ENCODE data around the gene MYO1E.

MYO1E gene

GRCh38 chr15:59413577-59413976 is 40.9 kb upstream of the MYO1E start:
- Histone ChIP-seq H3K27ac (no peak overlapping the region), H3K4me3 (ENCODE audit: low read depth, low read length) (no peak overlapping the region), H3K9me3 (ENCODE audit: severe bottlenecking) (no peaks in the 10 kb centered on the region), H3K27me3 (ENCODE audit: insufficient read depth, low read depth, severe bottlenecking) (no peaks in the 10 kb centered on the region), H3K36me3 (no peaks in the 10 kb centered on the region)
- no peak for DNase-seq
- TF ChIP-seq, protein P1, sequence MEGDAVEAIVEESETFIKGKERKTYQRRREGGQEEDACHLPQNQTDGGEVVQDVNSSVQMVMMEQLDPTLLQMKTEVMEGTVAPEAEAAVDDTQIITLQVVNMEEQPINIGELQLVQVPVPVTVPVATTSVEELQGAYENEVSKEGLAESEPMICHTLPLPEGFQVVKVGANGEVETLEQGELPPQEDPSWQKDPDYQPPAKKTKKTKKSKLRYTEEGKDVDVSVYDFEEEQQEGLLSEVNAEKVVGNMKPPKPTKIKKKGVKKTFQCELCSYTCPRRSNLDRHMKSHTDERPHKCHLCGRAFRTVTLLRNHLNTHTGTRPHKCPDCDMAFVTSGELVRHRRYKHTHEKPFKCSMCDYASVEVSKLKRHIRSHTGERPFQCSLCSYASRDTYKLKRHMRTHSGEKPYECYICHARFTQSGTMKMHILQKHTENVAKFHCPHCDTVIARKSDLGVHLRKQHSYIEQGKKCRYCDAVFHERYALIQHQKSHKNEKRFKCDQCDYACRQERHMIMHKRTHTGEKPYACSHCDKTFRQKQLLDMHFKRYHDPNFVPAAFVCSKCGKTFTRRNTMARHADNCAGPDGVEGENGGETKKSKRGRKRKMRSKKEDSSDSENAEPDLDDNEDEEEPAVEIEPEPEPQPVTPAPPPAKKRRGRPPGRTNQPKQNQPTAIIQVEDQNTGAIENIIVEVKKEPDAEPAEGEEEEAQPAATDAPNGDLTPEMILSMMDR (IDR thresholded peaks at IDR 0.05; ENCODE audit: low read depth, low read length), result no peak

DNA sequence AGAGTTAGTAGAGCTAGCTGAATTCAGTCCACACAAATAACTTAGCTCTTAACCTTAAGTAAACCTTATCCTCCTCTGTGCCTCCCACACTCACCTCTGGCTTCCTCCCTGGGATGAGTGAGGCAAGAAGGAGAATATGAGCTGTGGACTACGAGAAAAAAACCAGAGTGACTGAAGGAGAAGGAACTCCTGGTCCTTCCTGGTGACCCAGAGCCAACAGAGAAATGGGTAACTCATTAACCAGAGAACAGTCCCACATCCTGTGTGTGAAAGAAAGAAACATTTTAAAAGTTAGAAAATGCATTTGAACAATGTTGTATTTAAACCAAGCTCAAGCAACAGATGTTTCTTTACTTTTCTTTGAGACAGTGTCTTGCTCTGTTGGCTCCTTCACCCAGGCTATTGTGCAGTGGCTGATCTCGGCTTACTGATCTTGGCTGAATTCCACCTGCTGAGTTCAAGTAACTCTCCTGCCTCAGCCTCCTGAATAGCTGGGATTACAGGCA is 37.8 kb upstream of the MYO1E start:
- TF ChIP-seq, protein P1 (IDR thresholded peaks at IDR 0.05; ENCODE audit: low read depth, low read length), result no peak
- H3K4me3 ChIP-seq (ENCODE audit: low read depth, low read length), result no peak overlapping the region
- no peak for DNase-seq
- no peak overlapping the region for H3K27ac ChIP-seq
- H3K36me3 ChIP-seq, result no peaks in the 10 kb centered on the region
- no peaks in the 10 kb centered on the region for H3K9me3 ChIP-seq (ENCODE audit: severe bottlenecking)
- no peaks in the 10 kb centered on the region for H3K27me3 ChIP-seq (ENCODE audit: insufficient read depth, low read depth, severe bottlenecking)

- Histone ChIP-seq H3K9me3 (ENCODE audit: severe bottlenecking) (no peaks in the 10 kb centered on the region), H3K27me3 (ENCODE audit: insufficient read depth, low read depth, severe bottlenecking) (no peaks in the 10 kb centered on the region), H3K4me3 (ENCODE audit: low read depth, low read length) (no peak overlapping the region), H3K27ac (no peak overlapping the region), H3K36me3 (no peaks in the 10 kb centered on the region)
- no peak for DNase-seq
- TF ChIP-seq, protein P1 (IDR thresholded peaks at IDR 0.05; ENCODE audit: low read depth, low read length), result no peak
Observed at GRCh38 chr15:59407946-59408345, 35.3 kb upstream of the MYO1E start.

- Histone ChIP-seq H3K36me3 (no peaks in the 10 kb centered on the region), H3K27ac (no peak overlapping the region), H3K27me3 (ENCODE audit: insufficient read depth, low read depth, severe bottlenecking) (no peaks in the 10 kb centered on the region), H3K9me3 (ENCODE audit: severe bottlenecking) (no peaks in the 10 kb centered on the region), H3K4me3 (ENCODE audit: low read depth, low read length) (no peak overlapping the region)
- DNase-seq, result no peak
- TF ChIP-seq, protein P1 (IDR thresholded peaks at IDR 0.05; ENCODE audit: low read depth, low read length), result no peak
Observed at GRCh38 chr15:59406446-59406845, 33.8 kb upstream of the MYO1E start.

GRCh38 chr15:59405079-59405478 is 32.4 kb upstream of the MYO1E start:
- Histone ChIP-seq H3K27me3 (ENCODE audit: insufficient read depth, low read depth, severe bottlenecking) (no peaks in the 10 kb centered on the region), H3K27ac (no peak overlapping the region), H3K36me3 (no peaks in the 10 kb centered on the region), H3K4me3 (ENCODE audit: low read depth, low read length) (no peak overlapping the region), H3K9me3 (ENCODE audit: severe bottlenecking) (no peaks in the 10 kb centered on the region)
- DNase-seq, result no peak
- TF ChIP-seq, protein P1 (IDR thresholded peaks at IDR 0.05; ENCODE audit: low read depth, low read length), result no peak
